NCI-H2081 (cell line): ENCODE measurements around the gene HTRA2.
"Not testable (repeated sequence)": the region's sequence is repeated elsewhere in the genome, so short reads cannot be mapped to it uniquely, and the experiment has no call there.

Source experiments
- DNase-seq, 2 experiments: peaks; one replicate each; lab custom pipeline; 2025; lab: John Stamatoyannopoulos, UW

The HTRA2 gene

DNA sequence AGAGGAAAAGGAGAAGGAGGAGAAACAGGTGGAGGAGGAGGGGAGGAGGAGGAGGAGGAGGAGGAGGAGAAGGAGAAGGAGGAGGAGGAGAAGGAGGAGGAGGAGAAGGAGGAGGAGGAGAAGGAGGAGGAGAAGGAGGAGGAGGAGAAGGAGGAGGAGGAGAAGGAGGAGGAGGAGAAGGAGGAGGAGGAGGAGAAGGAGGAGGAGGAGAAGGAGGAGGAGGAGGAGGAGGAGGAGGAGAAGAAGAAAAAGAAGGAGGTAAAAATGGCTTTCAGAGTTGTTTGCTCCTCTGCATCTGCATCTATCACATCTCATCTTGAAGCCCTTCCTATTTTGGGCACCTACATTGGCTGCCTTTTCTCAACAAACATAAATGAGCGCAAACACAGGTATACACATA lies 31.3 kb downstream of the HTRA2 start:
- DNase-seq, result not testable (repeated sequence)

DNA sequence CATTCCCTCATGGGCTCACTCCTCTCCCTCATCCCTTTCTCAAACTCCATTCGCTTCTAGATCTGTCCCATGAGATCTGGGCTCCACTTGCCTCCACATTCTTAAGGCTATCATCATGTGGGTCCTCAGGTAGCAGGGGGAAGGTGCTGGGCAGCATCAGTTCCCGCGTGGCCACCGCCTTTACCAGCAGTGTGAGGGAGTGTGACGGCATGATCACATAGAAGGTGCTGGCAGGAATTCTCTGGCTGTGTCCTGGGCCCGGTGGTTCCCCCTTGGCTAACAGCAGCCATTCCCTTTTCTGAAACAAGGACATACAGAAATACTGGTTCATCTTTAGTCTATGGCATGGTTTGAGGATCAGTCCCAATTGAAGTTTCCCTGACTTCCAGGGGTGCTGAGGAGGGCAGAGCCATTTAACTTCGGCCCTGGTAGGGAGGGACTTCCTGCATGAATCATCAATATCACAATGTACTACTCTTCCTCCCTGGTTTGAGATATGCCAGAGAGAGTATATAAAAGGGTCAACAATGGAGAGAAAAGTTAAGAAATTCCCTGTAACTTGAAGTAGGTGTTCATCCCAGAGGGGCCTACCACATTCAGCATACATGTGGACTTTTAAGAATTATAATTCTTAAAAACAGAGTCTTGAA lies 32.5 kb downstream of the HTRA2 start:
- DNase-seq, result no peak

- no peak for DNase-seq
These were observed 34.5 kb downstream of the HTRA2 start for GRCh38 chr2:74564222-74564621.

- no peak for DNase-seq
These were observed 36.5 kb downstream of the HTRA2 start for GRCh38 chr2:74566076-74566753.

GRCh38 chr2:74566754-74567085 lies 37.0 kb downstream of the HTRA2 start:
- DNase-seq, result no peak

GRCh38 chr2:74567881-74568280 lies 38.1 kb downstream of the HTRA2 start:
- DNase-seq, result no peak

DNA sequence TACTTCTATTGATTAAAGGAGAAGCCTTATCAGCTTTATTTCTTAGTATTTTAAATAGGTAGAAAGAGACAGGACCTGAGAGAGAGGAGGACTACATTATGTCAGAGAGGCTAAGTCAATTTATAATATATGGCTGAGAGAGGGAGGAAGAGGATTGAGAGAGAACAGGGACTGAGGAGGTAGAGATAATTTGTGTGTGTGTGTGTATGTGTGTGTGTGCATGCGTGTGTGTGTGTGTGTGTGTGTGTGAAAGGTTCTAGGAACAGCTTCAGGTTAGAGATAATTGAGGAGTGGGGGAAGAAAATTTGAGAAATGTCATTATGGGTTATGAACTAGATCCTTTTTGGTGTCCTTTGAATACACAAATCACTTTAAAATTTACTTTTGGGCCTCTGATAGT lies 40.0 kb downstream of the HTRA2 start:
- DNase-seq, result no peak

DNA sequence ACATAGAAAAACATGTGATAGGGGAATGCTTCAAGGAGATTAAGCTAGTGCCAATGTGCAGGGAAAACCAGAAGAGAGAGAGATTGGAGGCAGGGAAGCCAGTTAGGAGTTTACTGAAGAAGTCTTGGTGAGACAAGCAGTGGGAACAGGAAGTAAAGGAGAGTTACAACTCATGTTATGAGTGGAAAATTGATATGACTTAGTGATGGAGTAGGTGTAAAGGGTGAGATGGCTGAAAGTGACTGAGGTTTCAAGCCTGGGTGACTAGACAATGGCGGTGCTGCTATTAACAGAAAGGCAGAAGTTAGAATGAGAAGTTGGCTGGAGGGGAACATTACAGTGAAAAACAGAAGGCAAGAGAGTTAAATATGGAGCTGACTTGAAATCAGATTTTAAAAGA lies 41.3 kb downstream of the HTRA2 start:
- no peak for DNase-seq

DNA sequence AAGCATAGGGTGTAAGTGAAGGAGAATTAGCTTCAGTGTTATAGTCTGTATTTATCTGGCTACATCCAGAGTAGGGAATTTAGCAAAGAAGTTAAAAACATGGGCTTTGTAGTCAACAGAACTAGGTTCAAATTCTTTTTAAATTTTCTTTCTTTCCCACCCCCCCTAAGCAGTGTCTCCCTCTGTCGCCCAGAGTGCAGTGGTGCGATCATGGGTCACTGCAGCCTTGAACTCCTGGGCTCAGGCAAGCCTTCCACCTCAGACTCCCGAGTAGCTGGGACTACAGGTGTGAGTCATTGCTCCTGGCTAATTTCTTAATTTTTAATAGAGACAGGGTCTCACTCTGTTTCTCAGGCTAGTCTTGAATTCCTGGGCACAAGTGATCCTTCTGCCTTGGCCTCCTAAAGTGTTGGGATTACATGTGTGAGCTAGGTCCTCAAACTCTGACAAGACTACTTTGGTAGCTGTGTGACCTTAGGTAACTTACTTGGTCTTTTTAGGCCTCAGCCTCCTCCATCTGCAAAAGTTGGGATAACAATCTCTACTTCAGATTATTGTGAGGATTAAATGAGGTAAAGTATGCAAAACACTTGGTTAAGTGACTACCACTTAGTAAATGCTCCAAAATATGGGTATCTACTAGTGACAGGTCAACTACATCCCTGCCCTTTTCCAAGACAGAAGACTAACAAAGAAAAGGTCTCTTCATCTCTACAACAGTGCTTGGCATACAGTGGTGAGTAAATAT lies 42.6 kb downstream of the HTRA2 start:
- no peak for DNase-seq

DNA sequence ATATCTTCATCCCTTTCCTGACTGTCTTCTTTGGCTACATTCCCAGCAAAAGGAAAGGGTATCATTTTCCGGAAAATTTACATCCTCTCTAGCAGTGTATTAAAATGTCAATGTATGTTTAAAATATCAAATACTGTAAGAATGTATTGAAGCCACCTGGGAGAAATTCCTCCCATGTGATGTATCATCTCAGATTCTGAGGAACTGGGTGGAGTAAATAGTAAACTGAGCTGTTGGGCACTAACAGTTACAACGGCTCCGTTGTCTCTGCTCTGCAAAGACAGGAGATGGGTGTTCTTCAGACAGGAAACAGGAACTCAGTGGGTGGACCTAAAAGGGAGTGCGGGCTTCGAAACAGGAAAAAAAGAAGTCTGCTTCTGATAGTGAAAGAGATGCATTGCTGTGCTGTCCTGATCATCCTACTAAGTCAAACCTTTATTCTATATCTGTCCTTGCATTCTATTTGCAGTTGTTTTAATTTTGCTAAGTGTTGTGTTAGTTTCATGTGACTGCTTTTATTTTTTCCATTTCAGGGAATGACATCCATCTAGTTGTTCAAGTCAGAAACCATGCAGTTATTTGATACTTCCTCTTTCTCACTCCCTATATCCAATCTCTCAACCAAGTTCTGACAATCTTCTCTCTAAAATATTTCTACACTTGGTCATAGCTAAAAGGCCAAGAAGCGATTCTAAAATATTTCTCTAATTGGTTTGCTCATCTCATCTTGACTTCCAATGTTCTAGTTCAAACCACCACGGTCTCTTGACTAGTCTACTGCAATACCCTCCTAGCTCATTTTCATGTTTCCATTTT lies 44.2 kb downstream of the HTRA2 start:
- no peak for DNase-seq

- DNase-seq, result no peak
These were observed 45.6 kb downstream of the HTRA2 start for GRCh38 chr2:74575320-74575719.

- no peak for DNase-seq
These were observed 46.6 kb downstream of the HTRA2 start for GRCh38 chr2:74576211-74576862.

- no peak for DNase-seq
These were observed 47.1 kb downstream of the HTRA2 start for GRCh38 chr2:74576863-74577229.

- DNase-seq, result no peak
These were observed 47.7 kb downstream of the HTRA2 start for GRCh38 chr2:74577448-74577847.

- no peak for DNase-seq
These were observed 48.7 kb downstream of the HTRA2 start for GRCh38 chr2:74578408-74578807.

- no peak for DNase-seq
These were observed 51.7 kb downstream of the HTRA2 start for GRCh38 chr2:74581463-74581862.

DNA sequence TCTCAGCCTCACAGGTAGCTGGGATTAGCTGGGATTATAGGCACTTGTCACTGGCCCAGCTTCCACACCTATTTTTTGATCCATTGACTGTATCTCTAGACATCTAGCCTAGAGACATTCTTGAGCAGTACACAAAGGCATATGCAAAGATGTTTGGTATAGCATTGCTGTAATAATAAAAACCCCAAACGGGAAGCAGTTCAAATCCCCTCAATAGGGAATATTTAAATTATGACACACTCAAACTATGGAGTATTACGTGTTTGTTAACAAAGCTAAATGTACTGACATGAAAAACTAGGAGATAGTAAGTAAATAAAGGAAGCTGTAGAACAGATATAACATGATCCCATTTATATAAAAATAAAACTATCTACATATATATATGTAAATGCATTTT lies 52.5 kb downstream of the HTRA2 start:
- no peak for DNase-seq
